ENCODE measurements around the gene PDCD6IP.
A peak's percentile ranks its signal among the peaks of the same experiment; 100 is the strongest.
"Not testable (repeated sequence)": the region's sequence is repeated elsewhere in the genome, so short reads cannot be mapped to it uniquely, and the experiment has no call there.

The PDCD6IP gene, protein sequence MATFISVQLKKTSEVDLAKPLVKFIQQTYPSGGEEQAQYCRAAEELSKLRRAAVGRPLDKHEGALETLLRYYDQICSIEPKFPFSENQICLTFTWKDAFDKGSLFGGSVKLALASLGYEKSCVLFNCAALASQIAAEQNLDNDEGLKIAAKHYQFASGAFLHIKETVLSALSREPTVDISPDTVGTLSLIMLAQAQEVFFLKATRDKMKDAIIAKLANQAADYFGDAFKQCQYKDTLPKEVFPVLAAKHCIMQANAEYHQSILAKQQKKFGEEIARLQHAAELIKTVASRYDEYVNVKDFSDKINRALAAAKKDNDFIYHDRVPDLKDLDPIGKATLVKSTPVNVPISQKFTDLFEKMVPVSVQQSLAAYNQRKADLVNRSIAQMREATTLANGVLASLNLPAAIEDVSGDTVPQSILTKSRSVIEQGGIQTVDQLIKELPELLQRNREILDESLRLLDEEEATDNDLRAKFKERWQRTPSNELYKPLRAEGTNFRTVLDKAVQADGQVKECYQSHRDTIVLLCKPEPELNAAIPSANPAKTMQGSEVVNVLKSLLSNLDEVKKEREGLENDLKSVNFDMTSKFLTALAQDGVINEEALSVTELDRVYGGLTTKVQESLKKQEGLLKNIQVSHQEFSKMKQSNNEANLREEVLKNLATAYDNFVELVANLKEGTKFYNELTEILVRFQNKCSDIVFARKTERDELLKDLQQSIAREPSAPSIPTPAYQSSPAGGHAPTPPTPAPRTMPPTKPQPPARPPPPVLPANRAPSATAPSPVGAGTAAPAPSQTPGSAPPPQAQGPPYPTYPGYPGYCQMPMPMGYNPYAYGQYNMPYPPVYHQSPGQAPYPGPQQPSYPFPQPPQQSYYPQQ

DNA sequence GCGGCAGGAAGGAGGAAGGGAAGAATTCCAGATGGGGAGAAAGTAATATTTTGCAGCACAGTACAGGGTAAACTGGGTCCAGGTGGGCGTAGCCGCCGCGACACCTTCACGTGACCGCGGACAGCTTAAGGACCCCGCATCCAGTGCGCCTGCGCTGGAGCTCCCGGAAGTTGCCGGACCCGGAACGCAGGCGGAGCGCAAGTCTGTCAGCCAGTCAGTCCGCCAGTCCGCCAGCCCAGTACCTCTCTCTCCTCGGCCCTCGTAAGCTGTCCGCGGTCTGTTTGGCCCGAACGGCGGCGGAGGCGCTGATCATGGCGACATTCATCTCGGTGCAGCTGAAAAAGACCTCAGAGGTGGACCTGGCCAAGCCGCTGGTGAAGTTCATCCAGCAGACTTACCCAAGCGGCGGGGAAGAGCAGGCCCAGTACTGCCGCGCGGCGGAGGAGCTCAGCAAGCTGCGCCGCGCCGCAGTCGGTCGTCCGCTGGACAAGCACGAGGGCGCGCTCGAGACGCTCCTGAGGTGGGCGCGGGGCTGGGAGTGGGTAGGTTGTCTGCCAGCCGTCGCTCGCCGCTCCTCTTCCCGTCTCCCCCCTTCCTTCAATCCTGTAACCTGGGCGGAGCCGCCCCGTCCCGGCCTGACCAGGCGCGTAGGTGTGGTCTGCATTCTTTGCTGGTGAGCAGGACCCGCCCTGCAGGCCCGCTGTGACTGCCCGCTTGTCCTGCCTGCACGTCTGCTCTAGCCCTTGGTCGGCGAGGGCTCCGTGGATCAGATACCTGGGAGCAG is at the start of gene PDCD6IP:
TSS of gene PDCD6IP (plus strand) at position 213 of the 784 bp plus-strand sequence. CDS start at position 312, 99 bp downstream.
- DNase-seq (ENCODE audit: low spot score) = peak; percentile 84
- peak; percentile 23 for FAIRE-seq

- DNase-seq (ENCODE audit: low spot score) = no peak
- FAIRE-seq = no peak
Measured at GRCh38 chr3:33749546-33750210, 48.8 kb upstream of the PDCD6IP start.

DNA sequence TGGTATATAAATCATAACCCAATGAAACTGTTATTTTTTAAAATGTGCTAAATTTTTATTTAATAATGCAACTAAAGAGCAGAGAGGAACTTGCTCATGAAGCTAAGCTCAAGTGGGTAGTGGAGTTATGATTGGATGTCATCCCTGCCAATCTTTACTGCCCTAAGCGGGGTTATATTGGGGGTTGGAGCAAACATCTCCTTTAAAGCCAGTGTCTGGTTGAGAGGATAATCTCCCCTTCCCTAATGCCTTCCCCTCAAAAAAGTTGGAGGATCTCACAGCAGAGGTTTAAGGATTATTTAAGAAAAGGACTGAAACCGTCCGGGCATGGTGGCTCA is 48.2 kb upstream of the PDCD6IP start:
- DNase-seq (ENCODE audit: low spot score) (no peak), FAIRE-seq (no peak)

GRCh38 chr3:33751336-33751735 is 47.1 kb upstream of the PDCD6IP start:
- FAIRE-seq = no peak

DNA sequence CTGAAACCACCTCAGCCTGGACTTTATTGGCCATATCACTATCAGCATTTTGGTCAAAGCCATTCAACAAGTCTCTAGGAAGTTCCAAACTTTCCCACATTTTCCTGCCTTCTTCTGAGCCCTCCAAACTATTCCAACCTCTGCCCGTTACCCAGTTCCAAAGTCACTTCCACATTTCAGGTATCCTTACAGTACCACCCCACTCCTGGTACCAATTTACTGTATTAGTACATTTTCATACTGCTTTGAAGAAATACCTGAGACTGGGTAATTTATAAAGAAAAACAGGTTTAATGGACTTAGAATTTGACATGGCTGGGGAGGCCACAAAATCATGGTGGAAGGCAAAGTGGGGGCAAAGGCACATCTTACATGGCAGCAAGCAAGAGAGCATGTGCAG is 44.0 kb upstream of the PDCD6IP start:
- FAIRE-seq = not testable (repeated sequence)

More at GRCh38 chr3:33751336-33751735, 47.1 kb upstream of the PDCD6IP start:
- DNase-seq (ENCODE audit: low spot score) = no peak

GRCh38 chr3:33758281-33758680 is 40.1 kb upstream of the PDCD6IP start:
- no peak for DNase-seq (ENCODE audit: low spot score)

More for the DNA sequence above, 44.0 kb upstream of the PDCD6IP start:
- not testable (repeated sequence) for DNase-seq (ENCODE audit: low spot score)

DNA sequence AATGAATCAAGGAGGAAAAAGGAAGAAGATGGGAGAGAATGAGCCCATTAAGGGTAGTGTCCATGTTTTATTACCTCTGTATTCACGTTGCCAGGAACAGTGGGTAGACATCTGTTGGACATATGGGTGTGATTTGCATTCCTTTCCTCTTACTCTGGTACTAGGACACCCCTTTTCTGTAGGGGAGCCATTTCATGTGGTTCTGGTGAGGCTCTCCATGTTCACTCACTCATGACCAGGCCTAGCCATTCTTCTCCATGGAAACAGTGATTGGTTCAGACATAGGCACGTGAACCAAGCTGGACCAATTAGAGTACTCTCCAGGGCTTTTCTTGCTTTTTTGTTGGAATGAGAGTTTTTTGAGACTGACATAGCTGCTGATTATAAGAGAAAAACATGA is 39.6 kb upstream of the PDCD6IP start:
- DNase-seq (ENCODE audit: low spot score) = no peak

More at GRCh38 chr3:33758281-33758680, 40.1 kb upstream of the PDCD6IP start:
- FAIRE-seq = no peak

DNA sequence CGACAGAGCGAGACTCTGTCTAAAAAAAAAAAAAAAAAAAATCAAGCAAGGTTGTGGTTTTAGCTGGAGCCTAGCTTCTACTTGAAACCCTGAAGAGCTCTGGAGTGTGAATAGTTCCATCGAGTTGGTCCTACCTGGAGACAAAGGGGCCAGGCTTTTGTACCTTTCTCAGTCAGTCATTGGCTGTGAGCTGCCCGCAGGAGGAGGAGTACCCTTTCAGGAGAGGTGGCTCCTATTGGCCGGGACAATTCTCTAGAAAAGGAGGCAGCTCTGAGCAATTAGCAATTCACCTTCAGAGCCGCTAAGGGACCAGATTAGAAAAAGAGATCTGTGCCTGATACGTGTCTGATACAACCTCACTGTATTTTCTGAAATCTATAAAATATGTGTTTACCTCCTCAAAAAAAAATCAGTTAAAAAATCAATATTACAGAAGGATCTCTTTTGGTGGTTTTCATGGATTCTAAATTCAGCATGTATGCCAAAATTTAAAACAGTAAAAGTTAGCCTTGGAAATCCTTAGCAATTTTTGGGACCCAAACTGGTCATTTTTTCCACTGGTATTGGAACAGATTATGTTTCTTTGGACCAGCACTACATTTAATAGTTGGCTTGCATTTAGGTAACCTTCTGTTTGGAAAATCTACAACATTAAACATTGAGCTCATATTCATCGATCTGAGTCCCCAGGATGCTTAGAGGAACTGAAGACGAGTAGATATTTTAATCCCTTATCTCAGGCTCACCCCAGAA is 29.7 kb upstream of the PDCD6IP start:
- no peak for DNase-seq (ENCODE audit: low spot score)
- FAIRE-seq = no peak

More for the DNA sequence above, 39.6 kb upstream of the PDCD6IP start:
- FAIRE-seq = no peak

GRCh38 chr3:33773637-33774036 is 24.8 kb upstream of the PDCD6IP start:
- FAIRE-seq = no peak
- no peak for DNase-seq (ENCODE audit: low spot score)

DNA sequence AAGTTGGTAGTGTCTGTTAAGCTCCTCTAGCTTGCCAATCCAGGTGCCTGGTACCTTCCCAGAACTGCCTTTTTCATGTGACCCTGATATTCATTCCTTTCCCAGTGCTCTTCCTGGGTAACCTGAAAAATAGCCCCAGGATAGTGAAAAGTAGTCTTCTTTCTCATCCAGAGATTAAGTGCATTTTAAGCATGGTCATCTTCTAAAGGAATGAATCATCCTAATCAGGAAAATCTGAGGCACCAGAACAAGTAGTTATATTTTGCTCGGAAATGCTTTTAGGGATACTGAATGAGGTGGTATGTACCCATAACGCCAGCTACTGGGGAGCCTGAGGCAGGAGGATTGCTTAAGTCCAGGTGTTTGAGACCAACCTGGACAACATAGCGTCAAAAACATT is 23.1 kb upstream of the PDCD6IP start:
- DNase-seq (ENCODE audit: low spot score) (no peak), FAIRE-seq (no peak)

DNA sequence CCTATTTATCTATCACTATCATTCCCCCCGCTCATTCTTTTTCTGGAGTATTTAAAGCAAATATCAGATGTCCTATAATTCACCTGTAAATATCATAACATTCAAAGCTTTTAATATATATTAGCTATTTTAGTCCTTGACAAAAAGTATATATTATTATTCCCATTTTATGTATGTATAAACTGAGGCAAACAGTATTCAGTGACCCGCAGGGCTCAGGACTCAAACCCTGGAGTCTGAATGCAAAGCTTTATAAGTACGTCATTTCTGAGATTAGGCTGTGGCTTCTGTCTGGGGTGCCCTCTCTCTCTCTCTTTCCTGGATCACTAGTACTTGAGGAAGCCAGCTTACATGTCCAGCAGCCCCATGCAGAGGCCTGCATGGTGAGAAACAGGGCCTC is 20.4 kb upstream of the PDCD6IP start:
- FAIRE-seq (no peak), DNase-seq (ENCODE audit: low spot score) (no peak)

GRCh38 chr3:33779751-33780150 is 18.7 kb upstream of the PDCD6IP start:
- DNase-seq (ENCODE audit: low spot score) (no peak), FAIRE-seq (no peak)

- not testable (repeated sequence) for DNase-seq (ENCODE audit: low spot score); FAIRE-seq
Measured at GRCh38 chr3:33781413-33781812, 17.0 kb upstream of the PDCD6IP start.

DNA sequence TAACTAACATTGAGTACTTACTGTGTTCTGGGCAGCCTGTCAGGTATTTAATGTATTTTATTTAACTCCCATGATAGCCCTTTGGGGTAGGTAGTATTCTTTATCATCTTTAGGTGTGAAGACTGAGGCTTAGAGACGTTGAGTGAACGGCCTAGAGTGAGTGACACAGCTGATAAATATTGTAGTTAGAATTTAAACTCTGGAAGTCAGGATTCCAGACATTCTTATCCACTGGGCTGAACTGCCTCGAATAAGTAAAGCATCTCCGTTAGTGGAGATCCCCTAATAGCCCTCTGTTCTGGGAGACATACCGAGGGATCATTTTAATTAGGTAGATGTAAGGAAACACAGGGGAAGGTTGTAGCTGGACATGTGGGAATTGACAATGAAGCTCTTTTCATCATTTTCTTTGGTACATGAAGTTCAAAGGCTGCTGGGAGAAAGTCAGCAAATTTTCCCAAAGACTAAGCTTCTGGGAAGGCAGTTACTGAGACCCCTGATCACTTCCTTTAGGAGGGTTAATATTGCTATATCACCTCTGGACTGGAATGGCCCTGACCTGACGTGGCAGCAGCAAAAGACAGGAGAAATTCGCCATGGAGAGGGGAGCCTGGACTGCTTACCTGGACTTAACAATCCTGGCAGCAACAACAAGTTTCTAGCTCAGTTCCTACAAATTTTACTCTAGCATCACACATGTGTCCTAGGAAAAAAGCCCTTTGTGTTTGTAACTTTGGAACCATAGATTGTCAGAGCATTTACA is 11.7 kb upstream of the PDCD6IP start:
- FAIRE-seq = no peak
- DNase-seq (ENCODE audit: low spot score) = no peak

DNA sequence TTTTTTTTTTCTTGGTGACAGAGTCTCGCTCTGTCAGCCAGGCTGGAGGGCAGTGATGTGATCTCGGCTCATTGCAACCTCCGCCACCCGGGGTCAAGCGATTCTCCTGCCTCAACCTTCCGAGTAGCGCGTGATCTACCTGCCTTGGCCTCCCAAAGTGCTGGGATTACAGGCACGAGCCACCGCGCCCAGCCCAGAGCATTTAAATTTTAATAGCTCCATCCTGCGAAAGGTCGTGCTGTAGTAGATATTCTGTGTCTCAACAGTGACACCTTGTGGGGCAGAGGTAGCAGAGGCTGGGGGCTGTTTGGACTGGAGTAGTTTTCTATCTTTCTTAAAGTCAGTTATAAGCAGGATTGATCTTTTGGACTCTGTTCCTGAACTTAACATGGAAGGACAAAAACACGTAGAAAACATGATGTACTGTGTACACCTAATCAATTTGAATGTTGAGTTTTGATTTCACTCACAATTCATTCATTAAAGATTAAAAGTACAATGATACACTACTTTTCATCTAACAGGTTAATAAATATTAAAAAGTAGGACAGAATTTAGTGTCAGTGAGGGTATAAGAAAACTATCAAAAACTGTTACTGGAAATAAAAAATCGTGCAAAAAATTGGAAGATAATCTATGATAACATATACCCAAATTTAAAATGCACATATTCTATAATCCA is 11.0 kb upstream of the PDCD6IP start:
- DNase-seq (ENCODE audit: low spot score) (peak; percentile 33), FAIRE-seq (no peak)

- no peak for FAIRE-seq
- no peak for DNase-seq (ENCODE audit: low spot score)
Measured at GRCh38 chr3:33789183-33789954, 9.1 kb upstream of the PDCD6IP start.

DNA sequence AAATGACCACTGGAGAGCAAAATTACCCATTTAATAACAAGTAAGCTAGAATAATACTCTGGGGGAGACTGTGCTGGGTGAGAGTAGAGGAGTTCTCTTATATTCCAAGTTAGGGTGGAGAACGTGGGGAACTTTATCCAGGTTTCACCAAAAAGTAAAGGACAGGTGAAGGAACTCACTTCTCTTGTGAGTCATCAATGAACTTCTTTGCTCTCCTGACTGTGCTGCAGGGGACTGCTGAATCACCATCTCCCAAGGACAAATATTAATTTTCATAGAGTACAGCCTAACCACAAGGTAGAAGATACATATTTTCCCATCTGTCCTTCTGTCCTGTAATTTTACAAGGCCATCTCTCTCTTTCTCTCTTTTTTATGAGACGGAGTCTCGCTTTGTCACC is 8.3 kb upstream of the PDCD6IP start:
- no peak for FAIRE-seq
- DNase-seq (ENCODE audit: low spot score) = no peak

Measured in RCC 7860 (cell line).